ENCODE measurements around the gene RAPGEF6.
A peak's percentile ranks its signal among the peaks of the same experiment; 100 is the strongest.
"Not testable (repeated sequence)": the region's sequence is repeated elsewhere in the genome, so short reads cannot be mapped to it uniquely, and the experiment has no call there.

Gene RAPGEF6

GRCh38 chr5:131639148-131639547 is 4.1 kb upstream of the RAPGEF6 start:
- no peak for DNase-seq

GRCh38 chr5:131637694-131638093 is 2.7 kb upstream of the RAPGEF6 start:
- DNase-seq = no peak

- peak in 2 of 14 donors; percentile 73 to 86 for DNase-seq
Measured at GRCh38 chr5:131635684-131636572, 899 bp upstream of the RAPGEF6 start.

- peak in 5 of 14 donors; percentile 73 to 88 (median 78) for DNase-seq
Measured at GRCh38 chr5:131634666-131634995, 398 bp downstream of the RAPGEF6 start.

- no peak for DNase-seq
Measured at GRCh38 chr5:131634238-131634637, 791 bp downstream of the RAPGEF6 start.

- DNase-seq = no peak
Measured at GRCh38 chr5:131633830-131634229, 1.2 kb downstream of the RAPGEF6 start.

GRCh38 chr5:131630963-131631350 is 4.1 kb downstream of the RAPGEF6 start:
- DNase-seq = no peak

GRCh38 chr5:131630208-131630962 is 4.6 kb downstream of the RAPGEF6 start:
- no peak for DNase-seq

- DNase-seq = no peak
Measured at GRCh38 chr5:131628990-131629389, 6.0 kb downstream of the RAPGEF6 start.

- no peak for DNase-seq
Measured at GRCh38 chr5:131627207-131627865, 7.7 kb downstream of the RAPGEF6 start.

- DNase-seq = peak in 9 of 14 donors; percentile 7 to 53 (median 31)
Measured at GRCh38 chr5:131622633-131623032, 12.4 kb downstream of the RAPGEF6 start.

GRCh38 chr5:131621164-131621563 is 13.9 kb downstream of the RAPGEF6 start:
- not testable (repeated sequence) for DNase-seq

GRCh38 chr5:131619102-131619501 is 15.9 kb downstream of the RAPGEF6 start:
- DNase-seq = no peak

GRCh38 chr5:131617140-131617822 is 17.7 kb downstream of the RAPGEF6 start:
- no peak for DNase-seq

GRCh38 chr5:131615957-131616356 is 19.1 kb downstream of the RAPGEF6 start:
- no peak for DNase-seq

- no peak for DNase-seq
Measured at GRCh38 chr5:131613423-131613822, 21.6 kb downstream of the RAPGEF6 start.

GRCh38 chr5:131611064-131611381 is 24.0 kb downstream of the RAPGEF6 start:
- DNase-seq = no peak

- no peak for DNase-seq
Measured at GRCh38 chr5:131610198-131611063, 24.6 kb downstream of the RAPGEF6 start.

- DNase-seq = no peak
Measured at GRCh38 chr5:131609774-131610173, 25.3 kb downstream of the RAPGEF6 start.

- no peak for DNase-seq
Measured at GRCh38 chr5:131608597-131608996, 26.4 kb downstream of the RAPGEF6 start.

GRCh38 chr5:131607903-131608540 is 27.0 kb downstream of the RAPGEF6 start:
- DNase-seq = no peak

Data from C1 segment of cervical spinal cord (tissue), 14 donors.